ENCODE measurements around the gene AVPR1B. TPM values are rescaled to one million over a fixed set of nuclear protein-coding genes. Genes with fewer than 3 reads are reported as not detected.

Gene AVPR1B
- polyA plus RNA-seq, 2 of the 4 experiments (the other 2 are of a cell fraction) = not detected

GRCh38 chr1:206070627-206071304, 46.4 kb downstream of the AVPR1B start (continued):
- TF ChIP-seq PBX3 (IDR thresholded peaks at IDR 0.05) (no peak), ZFP36 (IDR thresholded peaks at IDR 0.05; ENCODE audit: borderline replicate concordance, partially characterized antibody) (no peak), SMC3 (IDR thresholded peaks at IDR 0.05) (no peak), ZSCAN20 (CRISPR knock-in tag; IDR thresholded peaks at IDR 0.05) (no peak), BCL3 (IDR thresholded peaks at IDR 0.05) (no peak), SREBF2 (IDR thresholded peaks at IDR 0.05) (no peak), CBX8 (IDR thresholded peaks at IDR 0.05) (no peak)

GRCh38 chr1:206068314-206068713, 48.9 kb downstream of the AVPR1B start:
- Histone ChIP-seq H3K9me3 (no peaks in the 10 kb centered on the region), H3K27ac (no peak overlapping the region), H3K4me1 (no peaks in the 10 kb centered on the region), H3K4me3 (no peak overlapping the region), H3K4me2 (no peak overlapping the region)
- DNase-seq (ENCODE audit: low read depth in 1 of 2, low spot score in 1 of 2) (no peak), ATAC-seq (no peak), FAIRE-seq (no peak)
- ChIA-PET CTCF (no interaction called here), POLR2A (no interaction called here)
- WGBS (ENCODE audit: missing lambda C conversion rate) = 0% methylated on average over 1 of the region's 1 CpG
- TF ChIP-seq ZFP36 (IDR thresholded peaks at IDR 0.05; ENCODE audit: borderline replicate concordance, partially characterized antibody) (no peak), RFX5 (IDR thresholded peaks at IDR 0.05) (no peak), BHLHE40 (IDR thresholded peaks at IDR 0.05; ENCODE audit: low read depth, low read length) (no peak), JUN (IDR thresholded peaks at IDR 0.05) (no peak), CEBPB (IDR thresholded peaks at IDR 0.05) (no peak), NR3C1 (IDR thresholded peaks at IDR 0.05) (no peak), TFCP2L1 (CRISPR knock-in tag; IDR thresholded peaks at IDR 0.05) (no peak), JUNB (IDR thresholded peaks at IDR 0.05) (no peak), REST (IDR thresholded peaks at IDR 0.05) (no peak), PHF8 (IDR thresholded peaks at IDR 0.05; ENCODE audit: borderline replicate concordance, low read depth) (no peak), CTCF (IDR thresholded peaks at IDR 0.05) (no peak), RNF2 (IDR thresholded peaks at IDR 0.05; ENCODE audit: borderline replicate concordance, low read depth) (no peak), BCL3 (IDR thresholded peaks at IDR 0.05) (no peak), HOXB13 (CRISPR knock-in tag; IDR thresholded peaks at IDR 0.05; ENCODE audit: low read depth) (no peak)
